ENCODE measurements around the gene NUB1.

Gene NUB1

DNA sequence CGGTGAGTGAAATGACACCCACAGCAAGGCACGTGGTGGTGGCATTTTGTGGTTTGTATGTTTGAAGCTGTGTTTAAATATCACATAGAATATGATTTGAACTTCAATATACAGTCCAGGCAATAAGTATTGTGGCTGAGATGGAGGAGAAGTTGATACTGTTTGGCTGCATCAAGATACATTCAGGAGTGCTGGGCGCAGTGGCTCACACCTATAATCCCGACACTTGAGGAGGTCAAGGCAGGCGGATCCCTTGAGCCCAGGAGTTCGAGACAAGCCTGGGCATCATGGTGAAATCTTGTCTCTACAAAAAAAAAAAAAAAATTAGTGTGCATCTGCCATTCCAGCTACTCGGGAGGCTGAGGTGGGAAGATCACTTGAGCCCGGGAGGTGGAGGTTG is 35.2 kb upstream of the NUB1 start:
- Histone ChIP-seq H3K27ac (ENCODE audit: low read depth, low read length) (no peak overlapping the region), H3K4me1 (ENCODE audit: control insufficient read depth in 5 of 5, insufficient read depth in 5 of 5, low read length in 5 of 5) (peaks cover 0 to 10% (median 4%) of the 10 kb centered on the region in 5 donors), H3K27me3 (ENCODE audit: control insufficient read depth in 5 of 5, insufficient read depth in 4 of 5, low read length in 5 of 5) (peaks cover 0 to 36% (median 20%) of the 10 kb centered on the region in 5 donors), H3K9ac (ENCODE audit: low read length in 5 of 5) (no peak overlapping the region), H3K36me3 (ENCODE audit: control insufficient read depth in 5 of 5, insufficient read depth in 5 of 5, low read length in 5 of 5) (no peaks in the 10 kb centered on the region), H3K4me3 (ENCODE audit: low read depth in 1 of 5, low read length in 5 of 5) (no peak overlapping the region), H3K9me3 (ENCODE audit: control insufficient read depth in 5 of 5, low read length in 5 of 5) (peaks cover 0 to 4% (median 3%) of the 10 kb centered on the region in 5 donors)

DNA sequence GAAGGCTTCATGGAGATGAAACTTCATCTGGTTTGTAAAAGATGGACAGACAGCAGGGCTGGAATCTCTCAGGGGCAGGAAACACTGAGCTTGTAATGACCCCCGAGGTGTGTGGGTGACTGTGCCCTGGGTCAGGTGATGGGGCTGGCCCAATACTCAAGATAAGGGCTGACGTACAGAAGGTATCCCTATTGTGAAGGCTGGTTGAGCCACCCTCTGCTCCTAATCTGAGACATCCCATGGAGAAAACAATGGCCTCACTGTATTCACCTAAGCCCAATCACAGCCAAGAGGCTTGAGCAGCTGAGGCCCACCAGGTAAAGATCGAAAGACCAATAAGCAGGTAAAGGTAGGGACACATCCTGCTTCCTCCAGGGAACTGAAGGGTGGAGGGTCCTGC is 34.8 kb upstream of the NUB1 start:
- H3K9ac ChIP-seq (ENCODE audit: low read length in 5 of 5) = no peak overlapping the region
- no peak overlapping the region for H3K27ac ChIP-seq (ENCODE audit: low read depth, low read length)
- H3K4me1 ChIP-seq (ENCODE audit: control insufficient read depth in 5 of 5, insufficient read depth in 5 of 5, low read length in 5 of 5) = peaks cover 0 to 10% (median 4%) of the 10 kb centered on the region in 5 donors
- no peak overlapping the region for H3K4me3 ChIP-seq (ENCODE audit: low read depth in 1 of 5, low read length in 5 of 5)
- no peaks in the 10 kb centered on the region for H3K36me3 ChIP-seq (ENCODE audit: control insufficient read depth in 5 of 5, insufficient read depth in 5 of 5, low read length in 5 of 5)
- H3K27me3 ChIP-seq (ENCODE audit: control insufficient read depth in 5 of 5, insufficient read depth in 4 of 5, low read length in 5 of 5) = peaks cover 0 to 34% (median 17%) of the 10 kb centered on the region in 5 donors
- peaks cover 0 to 6% (median 5%) of the 10 kb centered on the region in 5 donors for H3K9me3 ChIP-seq (ENCODE audit: control insufficient read depth in 5 of 5, low read length in 5 of 5)

DNA sequence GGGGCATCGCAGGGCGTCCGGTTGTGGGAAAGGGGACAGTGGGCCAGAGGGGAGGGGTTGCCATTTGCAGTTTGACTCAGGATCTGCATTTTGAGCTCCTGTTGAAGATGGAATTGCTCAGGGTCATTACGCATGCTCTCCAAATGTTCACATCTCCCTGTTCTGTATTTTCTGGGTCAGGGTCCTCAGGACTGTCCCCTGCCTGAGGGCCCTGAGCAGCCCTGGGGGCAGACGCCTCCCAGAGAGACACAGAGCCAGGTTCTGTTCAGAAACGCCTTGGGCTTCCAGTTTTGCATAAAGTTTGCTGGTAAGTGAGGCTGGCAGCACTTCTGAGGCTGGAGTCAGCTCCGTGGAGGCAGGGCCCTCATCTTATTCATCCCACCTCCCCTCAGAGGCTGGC is 34.1 kb upstream of the NUB1 start:
- no peak overlapping the region for H3K27ac ChIP-seq (ENCODE audit: low read depth, low read length)
- peaks cover 0 to 6% (median 5%) of the 10 kb centered on the region in 5 donors for H3K9me3 ChIP-seq (ENCODE audit: control insufficient read depth in 5 of 5, low read length in 5 of 5)
- no peaks in the 10 kb centered on the region for H3K36me3 ChIP-seq (ENCODE audit: control insufficient read depth in 5 of 5, insufficient read depth in 5 of 5, low read length in 5 of 5)
- peaks cover 0 to 10% (median 4%) of the 10 kb centered on the region in 5 donors for H3K4me1 ChIP-seq (ENCODE audit: control insufficient read depth in 5 of 5, insufficient read depth in 5 of 5, low read length in 5 of 5)
- peaks cover 0 to 28% (median 11%) of the 10 kb centered on the region in 5 donors for H3K27me3 ChIP-seq (ENCODE audit: control insufficient read depth in 5 of 5, insufficient read depth in 4 of 5, low read length in 5 of 5)
- no peak overlapping the region for H3K9ac ChIP-seq (ENCODE audit: low read length in 5 of 5)
- no peak overlapping the region for H3K4me3 ChIP-seq (ENCODE audit: low read depth in 1 of 5, low read length in 5 of 5)

DNA sequence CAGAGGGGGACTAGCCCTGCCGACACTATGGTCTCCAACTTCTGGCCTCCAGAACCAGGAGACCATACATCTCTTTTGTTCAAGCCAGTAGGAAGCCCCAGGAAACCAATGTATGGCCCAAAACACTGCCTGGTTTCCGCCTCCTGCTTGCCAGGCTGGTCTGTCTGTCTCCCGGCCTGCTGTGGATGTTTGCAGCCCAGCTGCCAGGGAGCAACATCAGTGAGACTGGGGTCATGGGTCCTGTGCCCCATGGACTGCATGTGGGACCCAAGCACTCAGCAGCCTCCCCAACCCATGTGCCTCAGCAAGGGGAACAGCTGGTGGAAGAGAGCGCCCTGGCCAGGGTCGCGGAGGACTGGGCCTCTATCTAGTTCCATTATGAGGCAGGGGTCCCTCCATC is 33.4 kb upstream of the NUB1 start:
- H3K4me3 ChIP-seq (ENCODE audit: low read depth in 1 of 5, low read length in 5 of 5) = no peak overlapping the region
- peaks cover 0 to 6% (median 5%) of the 10 kb centered on the region in 5 donors for H3K9me3 ChIP-seq (ENCODE audit: control insufficient read depth in 5 of 5, low read length in 5 of 5)
- H3K4me1 ChIP-seq (ENCODE audit: control insufficient read depth in 5 of 5, insufficient read depth in 5 of 5, low read length in 5 of 5) = peaks cover 0 to 9% (median 4%) of the 10 kb centered on the region in 5 donors
- no peak overlapping the region for H3K9ac ChIP-seq (ENCODE audit: low read length in 5 of 5)
- no peaks in the 10 kb centered on the region for H3K36me3 ChIP-seq (ENCODE audit: control insufficient read depth in 5 of 5, insufficient read depth in 5 of 5, low read length in 5 of 5)
- no peak overlapping the region for H3K27ac ChIP-seq (ENCODE audit: low read depth, low read length)
- H3K27me3 ChIP-seq (ENCODE audit: control insufficient read depth in 5 of 5, insufficient read depth in 4 of 5, low read length in 5 of 5) = peaks cover 0 to 26% (median 9%) of the 10 kb centered on the region in 5 donors

DNA sequence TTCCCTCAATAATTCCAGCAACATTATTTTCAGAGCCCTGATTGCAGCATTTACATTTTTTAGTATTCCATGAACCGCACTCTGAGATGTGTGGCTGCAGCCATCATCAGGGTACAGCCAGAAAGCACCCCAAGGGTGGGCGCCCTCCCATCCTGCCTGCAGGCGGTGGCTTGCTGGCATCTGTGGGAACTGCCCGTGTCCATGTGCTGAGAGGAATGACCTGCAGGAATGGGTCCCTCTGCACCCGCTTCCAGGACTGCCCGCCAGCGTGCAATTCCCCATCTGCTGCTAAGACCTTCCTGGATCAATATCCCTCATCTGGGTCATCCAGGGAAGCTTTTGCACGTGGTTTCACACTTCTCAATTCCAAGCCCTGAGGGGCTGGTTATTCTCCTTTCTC is 32.8 kb upstream of the NUB1 start:
- no peak overlapping the region for H3K27ac ChIP-seq (ENCODE audit: low read depth, low read length)
- no peak overlapping the region for H3K9ac ChIP-seq (ENCODE audit: low read length in 5 of 5)
- H3K27me3 ChIP-seq (ENCODE audit: control insufficient read depth in 5 of 5, insufficient read depth in 4 of 5, low read length in 5 of 5) = peaks cover 0 to 23% (median 9%) of the 10 kb centered on the region in 5 donors
- no peaks in the 10 kb centered on the region for H3K36me3 ChIP-seq (ENCODE audit: control insufficient read depth in 5 of 5, insufficient read depth in 5 of 5, low read length in 5 of 5)
- no peak overlapping the region for H3K4me3 ChIP-seq (ENCODE audit: low read depth in 1 of 5, low read length in 5 of 5)
- H3K4me1 ChIP-seq (ENCODE audit: control insufficient read depth in 5 of 5, insufficient read depth in 5 of 5, low read length in 5 of 5) = peaks cover 0 to 5% (median 4%) of the 10 kb centered on the region in 5 donors
- peaks cover 0 to 6% (median 5%) of the 10 kb centered on the region in 5 donors for H3K9me3 ChIP-seq (ENCODE audit: control insufficient read depth in 5 of 5, low read length in 5 of 5)

DNA sequence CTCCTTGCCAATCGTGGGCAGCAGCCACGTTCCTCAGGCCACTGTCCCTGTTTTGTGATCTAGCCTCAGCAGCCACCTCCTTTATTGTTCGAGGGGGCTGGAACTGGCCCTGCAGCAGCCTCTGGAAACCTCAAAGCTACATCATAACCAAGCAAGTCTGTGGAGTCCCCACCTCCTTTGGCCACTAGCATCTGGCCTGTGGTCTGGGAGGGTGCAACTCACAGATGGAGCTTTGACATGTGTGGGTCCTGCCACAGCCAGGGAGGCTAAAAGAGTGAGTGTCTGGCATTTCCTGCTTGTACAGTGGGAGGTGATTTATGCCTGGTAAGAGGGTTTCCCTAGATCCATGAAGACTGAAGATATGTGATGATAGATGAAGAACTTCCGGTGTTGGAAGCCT is 32.3 kb upstream of the NUB1 start:
- peaks cover 0 to 10% (median 5%) of the 10 kb centered on the region in 5 donors for H3K4me1 ChIP-seq (ENCODE audit: control insufficient read depth in 5 of 5, insufficient read depth in 5 of 5, low read length in 5 of 5)
- no peak overlapping the region for H3K9ac ChIP-seq (ENCODE audit: low read length in 5 of 5)
- H3K4me3 ChIP-seq (ENCODE audit: low read depth in 1 of 5, low read length in 5 of 5) = no peak overlapping the region
- peaks cover 0 to 6% (median 5%) of the 10 kb centered on the region in 5 donors for H3K9me3 ChIP-seq (ENCODE audit: control insufficient read depth in 5 of 5, low read length in 5 of 5)
- no peaks in the 10 kb centered on the region for H3K36me3 ChIP-seq (ENCODE audit: control insufficient read depth in 5 of 5, insufficient read depth in 5 of 5, low read length in 5 of 5)
- H3K27ac ChIP-seq (ENCODE audit: low read depth, low read length) = no peak overlapping the region
- peaks cover 0 to 22% (median 9%) of the 10 kb centered on the region in 5 donors for H3K27me3 ChIP-seq (ENCODE audit: control insufficient read depth in 5 of 5, insufficient read depth in 4 of 5, low read length in 5 of 5)

DNA sequence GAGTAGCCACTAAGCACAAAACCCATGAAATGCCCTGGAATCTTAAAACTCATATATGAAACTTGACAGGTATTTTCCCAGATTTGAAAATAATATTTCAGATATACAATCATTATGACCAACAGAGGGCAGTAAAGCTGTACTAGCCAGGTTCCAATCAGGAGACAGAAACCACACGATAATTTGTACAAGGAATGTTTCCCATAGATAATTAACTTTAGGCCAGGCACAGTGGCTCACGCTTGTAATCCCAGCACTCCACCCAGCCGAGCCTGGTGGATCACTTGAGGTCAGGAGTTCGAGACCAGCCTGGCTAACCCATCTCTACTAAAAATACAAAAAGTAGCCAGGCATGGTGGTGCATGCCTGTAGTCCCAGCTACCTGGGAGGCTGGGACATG is 31.0 kb upstream of the NUB1 start:
- Histone ChIP-seq H3K27ac (ENCODE audit: low read depth, low read length) (no peak overlapping the region), H3K9ac (ENCODE audit: low read length in 5 of 5) (no peak overlapping the region), H3K27me3 (ENCODE audit: control insufficient read depth in 5 of 5, insufficient read depth in 4 of 5, low read length in 5 of 5) (peaks cover 0 to 15% (median 9%) of the 10 kb centered on the region in 5 donors), H3K9me3 (ENCODE audit: control insufficient read depth in 5 of 5, low read length in 5 of 5) (peaks cover 0 to 6% (median 5%) of the 10 kb centered on the region in 5 donors), H3K36me3 (ENCODE audit: control insufficient read depth in 5 of 5, insufficient read depth in 5 of 5, low read length in 5 of 5) (no peaks in the 10 kb centered on the region), H3K4me3 (ENCODE audit: low read depth in 1 of 5, low read length in 5 of 5) (no peak overlapping the region), H3K4me1 (ENCODE audit: control insufficient read depth in 5 of 5, insufficient read depth in 5 of 5, low read length in 5 of 5) (peaks cover 0 to 16% (median 11%) of the 10 kb centered on the region in 5 donors)

DNA sequence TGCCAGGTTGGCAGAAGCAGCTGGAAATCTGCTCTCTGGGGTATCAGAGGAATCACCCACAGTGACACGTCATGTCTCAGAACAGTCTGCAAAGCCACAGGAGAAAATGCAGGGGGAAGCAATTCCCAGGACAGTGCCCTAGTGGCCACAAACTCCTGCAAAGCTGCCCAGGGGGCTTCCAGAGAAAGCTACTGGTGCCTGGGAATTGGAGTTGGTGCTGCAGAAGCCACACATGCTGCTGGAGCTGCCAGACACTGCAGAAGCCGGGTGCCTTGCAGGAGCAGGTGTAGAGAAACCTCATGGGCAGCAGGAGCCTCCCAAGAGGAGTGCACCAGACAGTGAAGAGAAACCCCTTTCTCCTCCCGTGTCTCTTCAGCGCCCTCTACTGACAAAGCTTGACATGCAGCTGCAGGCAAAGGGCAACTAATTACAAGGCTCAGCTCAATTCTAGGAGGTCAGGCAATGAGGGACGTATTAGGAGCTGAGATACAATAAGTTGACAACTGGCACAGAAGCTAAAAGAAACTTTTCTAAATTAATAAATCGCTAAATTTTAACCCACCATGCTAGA is 30.2 kb upstream of the NUB1 start:
- Histone ChIP-seq H3K4me3 (ENCODE audit: low read depth in 1 of 5, low read length in 5 of 5) (no peak overlapping the region), H3K27ac (ENCODE audit: low read depth, low read length) (no peak overlapping the region), H3K36me3 (ENCODE audit: control insufficient read depth in 5 of 5, insufficient read depth in 5 of 5, low read length in 5 of 5) (no peaks in the 10 kb centered on the region), H3K9me3 (ENCODE audit: control insufficient read depth in 5 of 5, low read length in 5 of 5) (peaks cover 0 to 6% (median 5%) of the 10 kb centered on the region in 5 donors), H3K9ac (ENCODE audit: low read length in 5 of 5) (no peak overlapping the region), H3K4me1 (ENCODE audit: control insufficient read depth in 5 of 5, insufficient read depth in 5 of 5, low read length in 5 of 5) (peaks cover 0 to 16% (median 11%) of the 10 kb centered on the region in 5 donors), H3K27me3 (ENCODE audit: control insufficient read depth in 5 of 5, insufficient read depth in 4 of 5, low read length in 5 of 5) (peaks cover 0 to 10% (median 9%) of the 10 kb centered on the region in 5 donors)

DNA sequence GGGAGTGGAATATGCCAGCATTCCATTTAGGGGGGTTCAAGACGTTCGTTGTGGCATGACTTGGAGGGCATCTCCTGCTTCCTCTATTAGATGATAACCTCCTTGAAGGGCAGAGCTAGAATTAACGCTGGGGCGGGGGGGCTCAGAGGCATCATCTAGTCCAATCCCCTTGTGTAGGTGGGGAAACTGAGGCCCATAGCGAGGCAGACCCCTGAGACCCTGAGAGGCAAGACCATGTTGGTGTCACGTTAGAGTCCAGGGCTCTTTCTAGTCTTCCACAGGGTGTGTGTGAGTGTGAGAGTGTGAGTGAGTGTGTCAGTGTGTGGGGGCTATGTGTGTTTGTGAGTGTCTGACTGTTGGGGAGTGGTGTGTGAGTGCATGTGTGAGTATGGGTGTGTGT is 29.3 kb upstream of the NUB1 start:
- Histone ChIP-seq H3K27ac (ENCODE audit: low read depth, low read length) (no peak overlapping the region), H3K9ac (ENCODE audit: low read length in 5 of 5) (no peak overlapping the region), H3K9me3 (ENCODE audit: control insufficient read depth in 5 of 5, low read length in 5 of 5) (peaks cover 0 to 6% (median 5%) of the 10 kb centered on the region in 5 donors), H3K4me3 (ENCODE audit: low read depth in 1 of 5, low read length in 5 of 5) (no peak overlapping the region), H3K36me3 (ENCODE audit: control insufficient read depth in 5 of 5, insufficient read depth in 5 of 5, low read length in 5 of 5) (no peaks in the 10 kb centered on the region), H3K27me3 (ENCODE audit: control insufficient read depth in 5 of 5, insufficient read depth in 4 of 5, low read length in 5 of 5) (peaks cover 0 to 7% (median 2%) of the 10 kb centered on the region in 5 donors), H3K4me1 (ENCODE audit: control insufficient read depth in 5 of 5, insufficient read depth in 5 of 5, low read length in 5 of 5) (peaks cover 0 to 16% (median 11%) of the 10 kb centered on the region in 5 donors)

DNA sequence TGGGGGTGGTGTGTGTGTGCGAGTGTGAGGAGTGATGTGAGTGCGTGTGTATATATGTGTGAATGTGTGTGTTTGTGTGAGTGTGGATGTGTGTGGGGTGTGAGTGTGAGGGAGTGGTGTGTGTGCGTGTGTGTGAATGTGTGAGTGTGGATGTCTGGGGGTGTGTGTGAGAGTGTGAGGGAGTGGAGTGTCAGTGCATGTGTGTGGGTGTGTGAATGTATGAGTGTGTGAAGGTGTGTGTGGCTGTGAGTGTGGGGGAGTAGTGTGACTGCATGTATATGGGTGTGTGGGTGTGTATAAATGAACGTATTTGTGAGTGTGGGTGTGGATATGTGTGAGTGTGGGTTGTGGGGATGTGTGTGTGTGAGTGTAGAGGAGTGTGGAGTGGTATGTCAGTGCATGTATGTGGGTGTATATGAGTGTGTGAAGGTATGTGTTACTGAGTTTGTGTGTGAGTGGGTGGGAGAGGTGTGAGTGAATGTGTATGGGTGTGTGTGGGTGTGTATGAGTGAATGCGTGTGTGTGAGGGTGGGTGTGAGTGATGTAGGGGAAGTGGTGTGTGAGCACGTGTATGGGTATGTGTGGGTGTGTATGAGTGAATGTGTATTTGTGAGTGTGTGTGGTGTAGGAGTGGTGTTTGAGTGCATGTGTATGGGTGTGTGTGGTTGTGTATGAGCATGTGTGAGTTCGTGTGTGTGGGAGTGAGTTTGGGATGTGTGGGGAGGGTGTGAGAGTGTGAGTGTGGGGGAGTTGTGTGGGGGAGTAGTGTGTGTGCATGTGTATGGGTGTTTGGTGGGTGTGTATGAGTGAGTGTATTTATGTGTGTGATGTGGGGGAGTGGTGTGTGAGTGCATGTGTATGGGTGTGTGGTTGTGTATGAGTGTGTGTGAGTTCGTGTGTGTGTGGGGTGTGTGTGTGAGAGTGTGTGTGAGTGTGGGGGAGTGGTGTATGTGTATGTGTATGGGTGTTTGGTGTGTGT is 28.5 kb upstream of the NUB1 start:
- peaks cover 0 to 6% (median 5%) of the 10 kb centered on the region in 5 donors for H3K9me3 ChIP-seq (ENCODE audit: control insufficient read depth in 5 of 5, low read length in 5 of 5)
- H3K27ac ChIP-seq (ENCODE audit: low read depth, low read length) = no peak overlapping the region
- H3K9ac ChIP-seq (ENCODE audit: low read length in 5 of 5) = no peak overlapping the region
- H3K27me3 ChIP-seq (ENCODE audit: control insufficient read depth in 5 of 5, insufficient read depth in 4 of 5, low read length in 5 of 5) = peaks cover 0 to 3% (median 0%) of the 10 kb centered on the region in 5 donors
- H3K4me3 ChIP-seq (ENCODE audit: low read depth in 1 of 5, low read length in 5 of 5) = no peak overlapping the region
- H3K36me3 ChIP-seq (ENCODE audit: control insufficient read depth in 5 of 5, insufficient read depth in 5 of 5, low read length in 5 of 5) = no peaks in the 10 kb centered on the region
- H3K4me1 ChIP-seq (ENCODE audit: control insufficient read depth in 5 of 5, insufficient read depth in 5 of 5, low read length in 5 of 5) = peaks cover 0 to 16% (median 11%) of the 10 kb centered on the region in 5 donors
